ENCODE data around the gene RFX8. TPM values are rescaled to one million over a fixed set of nuclear protein-coding genes. Genes with fewer than 3 reads are reported as not detected.
A peak's percentile ranks its signal among the peaks of the same experiment; 100 is the strongest.

The RFX8 gene
- total and polyA plus RNA-seq, 2 donors (not counting 3 experiments of a cell fraction or from before 2014, with no cell fraction given), result 0.21 to 1.00 TPM

DNA sequence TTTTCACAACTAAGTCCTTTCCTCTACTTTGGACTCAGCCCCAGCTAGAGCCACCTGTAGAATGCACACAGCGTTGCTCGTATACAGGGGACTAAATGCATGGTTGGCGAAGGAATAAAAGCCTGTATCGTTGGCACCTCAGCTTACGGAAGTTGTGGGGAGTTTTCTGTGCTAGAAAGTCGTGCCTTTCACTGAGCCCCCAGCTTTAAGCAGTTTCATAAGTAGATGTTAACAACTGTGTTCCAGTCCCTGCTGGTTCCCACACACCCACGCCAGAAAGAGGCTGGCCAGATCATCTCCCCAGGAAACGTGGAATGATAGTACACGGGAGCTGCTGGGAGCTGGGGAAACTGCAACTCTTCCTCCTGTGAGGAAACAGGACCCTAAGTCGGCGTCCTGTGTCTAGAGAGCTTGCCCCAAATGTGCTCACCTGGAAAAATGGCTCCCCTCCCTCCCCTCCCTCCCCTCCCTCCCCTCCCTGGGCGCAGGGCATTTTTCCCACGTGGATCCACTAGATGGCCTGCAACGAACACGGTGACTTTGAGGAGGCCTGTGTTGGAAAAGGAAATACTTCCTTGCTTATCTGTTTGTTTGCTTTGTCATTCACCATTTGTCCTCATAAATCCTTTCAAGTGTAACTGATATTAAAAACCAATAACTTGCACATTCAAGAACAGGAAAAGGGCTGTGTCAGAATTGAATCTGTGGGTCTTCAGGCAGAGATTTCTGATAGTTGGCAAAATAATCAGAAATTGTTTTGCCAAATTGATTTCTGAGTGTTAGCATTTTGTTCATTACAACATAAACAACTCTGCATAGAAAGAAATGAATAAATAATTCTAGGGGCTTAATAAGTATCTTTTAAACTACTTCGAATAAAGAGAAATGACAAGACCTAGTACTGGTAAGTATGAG, 43.9 kb upstream of the RFX8 start:
- FAIRE-seq (peak; percentile 70), DNase-seq (ENCODE audit: low read depth, low spot score) (peak; percentile 61)
- intact Hi-C loops (cut with micrococcal nuclease) (loop anchor here (1.0 to 5.0 kb wide), 4 partner anchors 77 to 312 kb away; no protein-coding TSS in a partner anchor), dilution Hi-C loops (cut with MboI; ENCODE audit: extremely low pct_ligation_motif_present, low sequenced_read_pairs) (no loop called here)
- TF ChIP-seq EZH2 (IDR thresholded peaks at IDR 0.05; ENCODE audit: borderline replicate concordance, low read depth, low read length, severe bottlenecking) (no peak), POLR2AphosphoS5 (IDR thresholded peaks at IDR 0.05; ENCODE audit: insufficient read depth, low read depth, low read length) (no peak), GATA2 (IDR thresholded peaks at IDR 0.05; ENCODE audit: insufficient read depth, insufficient read length, low read depth, low read length) (peak; percentile 60), FOS (IDR thresholded peaks at IDR 0.05; ENCODE audit: borderline replicate concordance, insufficient read depth, low read length) (peak; percentile 32), JUN (IDR thresholded peaks at IDR 0.05; ENCODE audit: borderline replicate concordance, insufficient read depth, insufficient read length, low read depth) (no peak), POLR2A (IDR thresholded peaks at IDR 0.05; ENCODE audit: low read depth, low read length) (no peak), MYC (IDR thresholded peaks at IDR 0.05; ENCODE audit: low read depth, low read length) (no peak)
- TF ChIP-seq, protein P1, sequence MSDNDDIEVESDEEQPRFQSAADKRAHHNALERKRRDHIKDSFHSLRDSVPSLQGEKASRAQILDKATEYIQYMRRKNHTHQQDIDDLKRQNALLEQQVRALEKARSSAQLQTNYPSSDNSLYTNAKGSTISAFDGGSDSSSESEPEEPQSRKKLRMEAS (IDR thresholded peaks at IDR 0.05; ENCODE audit: insufficient read depth, insufficient read length), result peak; percentile 23
- TF ChIP-seq, protein P2, sequence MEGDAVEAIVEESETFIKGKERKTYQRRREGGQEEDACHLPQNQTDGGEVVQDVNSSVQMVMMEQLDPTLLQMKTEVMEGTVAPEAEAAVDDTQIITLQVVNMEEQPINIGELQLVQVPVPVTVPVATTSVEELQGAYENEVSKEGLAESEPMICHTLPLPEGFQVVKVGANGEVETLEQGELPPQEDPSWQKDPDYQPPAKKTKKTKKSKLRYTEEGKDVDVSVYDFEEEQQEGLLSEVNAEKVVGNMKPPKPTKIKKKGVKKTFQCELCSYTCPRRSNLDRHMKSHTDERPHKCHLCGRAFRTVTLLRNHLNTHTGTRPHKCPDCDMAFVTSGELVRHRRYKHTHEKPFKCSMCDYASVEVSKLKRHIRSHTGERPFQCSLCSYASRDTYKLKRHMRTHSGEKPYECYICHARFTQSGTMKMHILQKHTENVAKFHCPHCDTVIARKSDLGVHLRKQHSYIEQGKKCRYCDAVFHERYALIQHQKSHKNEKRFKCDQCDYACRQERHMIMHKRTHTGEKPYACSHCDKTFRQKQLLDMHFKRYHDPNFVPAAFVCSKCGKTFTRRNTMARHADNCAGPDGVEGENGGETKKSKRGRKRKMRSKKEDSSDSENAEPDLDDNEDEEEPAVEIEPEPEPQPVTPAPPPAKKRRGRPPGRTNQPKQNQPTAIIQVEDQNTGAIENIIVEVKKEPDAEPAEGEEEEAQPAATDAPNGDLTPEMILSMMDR (IDR thresholded peaks at IDR 0.05; ENCODE audit: extremely low read depth in 1 of 2, insufficient read depth in 1 of 2, low read depth in 1 of 2, low read length in 2 of 2), result peak; percentile 18 to 49
- H2AFZ ChIP-seq (ENCODE audit: low read depth, low read length), result peak overlapping the region; percentile 70
- H3K9me1 ChIP-seq (replicated peaks; ENCODE audit: control insufficient read depth, extremely low read depth, insufficient read depth, low read length), result no peaks in the 10 kb centered on the region
- no peaks in the 10 kb centered on the region for H3K27me3 ChIP-seq (ENCODE audit: control insufficient read depth in 2 of 2, insufficient read depth in 2 of 2, low read length in 2 of 2)
- peaks cover 57% of the 10 kb centered on the region for H3K4me1 ChIP-seq (ENCODE audit: control insufficient read depth, extremely low read depth, insufficient read depth, low read length)
- H3K79me2 ChIP-seq (ENCODE audit: control insufficient read depth, insufficient read depth, low read length), result no peaks in the 10 kb centered on the region
- H3K9ac ChIP-seq (replicated peaks; ENCODE audit: extremely low read depth, insufficient read depth, low read length), result peak overlapping the region; percentile 55
- peak overlapping the region; percentile 68 for H3K4me2 ChIP-seq (ENCODE audit: insufficient read depth, low read length)
- no peaks in the 10 kb centered on the region for H3K9me3 ChIP-seq (replicated peaks; ENCODE audit: control insufficient read depth, insufficient read depth, low read length)
- CTCF ChIA-PET, result interaction anchor here (0.8 to 2.2 kb wide), 8 partner anchors 17 to 313 kb away, joined by 3 to 21 read pairs (median 4); partner anchors contain the start of gene MAP4K4
- no peak overlapping the region for H3K4me3 ChIP-seq (replicated peaks in 1 of 3; ENCODE audit: insufficient read depth in 1 of 3, low read depth in 1 of 3, low read length in 3 of 3)
- POLR2A ChIA-PET, result no interaction called here
- no peaks in the 10 kb centered on the region for H4K20me1 ChIP-seq (replicated peaks; ENCODE audit: control insufficient read depth, extremely low read depth, insufficient read depth, low read length)
- H3K27ac ChIP-seq (ENCODE audit: insufficient read depth, low read depth, low read length), result peak overlapping the region; percentile 94
- no peaks in the 10 kb centered on the region for H3K36me3 ChIP-seq (ENCODE audit: control insufficient read depth in 2 of 2, extremely low read depth in 1 of 2, insufficient read depth in 2 of 2, low read length in 2 of 2)
- BruUV-seq (replicated peaks), result no TSS peak

Data from endothelial cell of umbilical vein (primary cell).